GM19372 (cell line): ENCODE results near the gene TEAD2.
A peak's percentile ranks its signal among the peaks of the same experiment; 100 is the strongest.
"Not testable (repeated sequence)": the region's sequence is repeated elsewhere in the genome, so short reads cannot be mapped to it uniquely, and the experiment has no call there.

Experiments
- ATAC-seq: cut with Tn5 transposase; IDR thresholded peaks from one replicate; pipeline ENCODE4 v1.9.1; 2021; ENCODE audit warnings: mild to moderate bottlenecking, low read depth, moderate library complexity; ENCODE audit not compliant: unreplicated experiment

TEAD2 gene

DNA sequence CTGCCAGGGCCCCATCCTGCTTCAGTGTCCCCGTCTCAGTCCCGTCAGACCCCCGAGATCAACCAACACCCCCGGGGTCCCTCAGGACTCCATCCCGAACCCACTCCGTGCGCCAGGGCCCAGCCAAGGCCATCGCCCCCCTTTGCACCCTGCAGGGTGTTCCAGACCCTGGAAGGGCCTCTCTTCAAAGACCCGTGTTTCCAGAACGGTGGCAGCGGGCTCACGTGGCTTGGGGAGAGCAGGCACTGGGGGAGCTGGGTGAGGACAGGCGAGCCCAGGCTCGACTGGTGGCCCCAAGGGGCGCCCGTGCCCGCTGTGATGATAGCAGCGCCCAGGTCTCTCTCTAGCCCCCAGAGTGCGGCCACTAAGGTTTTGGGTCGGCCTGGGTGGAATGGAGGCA is 27.2 kb upstream of the TEAD2 start:
- no peak for ATAC-seq

DNA sequence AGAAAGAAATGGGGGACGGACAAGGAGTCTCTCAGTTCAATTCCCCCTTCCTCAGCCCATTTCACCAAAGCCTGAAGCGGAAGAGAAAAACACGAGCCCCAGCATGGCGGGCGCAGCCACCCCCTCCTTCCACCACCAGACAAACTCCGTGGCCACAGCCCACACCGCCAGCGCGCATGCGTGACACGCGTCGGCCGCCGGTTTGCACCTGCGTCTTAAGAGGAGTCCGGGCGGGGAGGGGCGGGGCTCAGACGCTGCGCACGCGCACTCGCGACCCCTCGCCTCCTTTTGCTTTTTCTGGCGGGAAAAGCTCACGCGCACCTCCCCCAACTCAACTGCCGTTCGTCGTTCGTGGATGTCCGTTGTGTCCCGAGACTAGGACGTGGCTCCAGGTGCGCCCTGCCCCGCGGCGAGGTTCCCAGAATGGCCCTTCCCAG is 25.7 kb upstream of the TEAD2 start, which contains the start of gene KASH5:
Gene KASH5, plus strand, starts transcription at position 314 of the 437 bp plus-strand sequence. CDS start 2,635 bp downstream, outside the sequence.
- ATAC-seq: no peak

DNA sequence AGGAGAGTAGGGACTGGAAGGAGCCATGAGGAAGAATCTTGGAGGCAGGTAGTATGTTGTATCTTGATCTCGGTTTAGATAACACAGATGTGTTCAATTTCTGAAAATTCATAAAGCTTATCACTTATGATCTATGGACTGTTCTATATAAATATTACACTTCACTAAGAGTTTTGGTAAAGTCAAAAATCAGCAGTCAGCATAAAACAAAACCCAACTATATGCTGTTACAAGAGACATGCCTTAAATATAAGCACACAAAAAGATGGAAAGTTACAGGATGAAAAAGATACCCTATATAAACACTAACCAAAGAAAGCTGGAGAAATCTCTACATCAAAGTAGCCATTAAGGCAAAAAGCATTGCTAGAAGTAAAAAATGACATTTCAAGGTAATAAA is 21.4 kb upstream of the TEAD2 start:
- ATAC-seq: no peak

DNA sequence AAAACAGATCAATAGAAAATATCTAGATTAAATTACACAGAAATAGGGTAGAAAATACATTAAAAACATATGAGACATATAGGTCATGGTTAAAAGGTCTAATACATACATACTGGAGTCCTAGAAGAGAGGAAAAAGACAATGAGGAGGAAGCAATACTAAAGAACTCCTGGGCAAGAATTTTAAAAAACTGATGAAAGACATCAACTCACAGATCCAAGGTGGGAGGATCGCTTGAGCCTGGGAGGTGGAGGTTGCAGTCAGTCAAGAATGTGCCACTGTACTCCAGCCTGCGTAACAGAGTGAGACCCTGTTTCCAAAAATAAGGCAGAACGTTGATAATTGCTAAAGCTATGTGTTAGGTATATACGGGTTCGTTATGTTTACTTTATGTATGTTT is 20.4 kb upstream of the TEAD2 start:
- ATAC-seq: no peak

DNA sequence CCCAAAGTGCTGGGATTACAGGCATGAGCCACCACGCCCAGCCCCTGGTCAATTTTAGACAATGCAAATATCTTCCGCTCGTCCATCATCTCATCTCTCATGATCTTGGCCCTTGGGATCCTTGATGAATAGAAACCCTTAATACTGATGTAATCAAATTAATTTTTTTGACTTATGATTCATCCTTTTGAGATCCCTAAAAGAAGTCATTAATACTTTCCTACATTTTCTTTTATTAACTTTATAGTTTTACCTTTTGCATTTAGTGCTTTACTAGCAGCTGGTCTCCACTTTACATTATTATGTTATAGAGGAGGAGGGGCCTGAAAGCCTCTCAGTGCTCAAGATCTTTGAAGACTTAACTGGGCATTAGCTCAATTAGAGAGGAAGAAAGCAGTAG is 18.2 kb upstream of the TEAD2 start:
- ATAC-seq: no peak

- no peak for ATAC-seq
Measured at GRCh38 chr19:49378512-49378911, 16.3 kb upstream of the TEAD2 start.

- no peak for ATAC-seq
Measured at GRCh38 chr19:49374665-49375434, 12.6 kb upstream of the TEAD2 start.

- ATAC-seq: not testable (repeated sequence)
Measured at GRCh38 chr19:49373174-49373573, 11.0 kb upstream of the TEAD2 start.

DNA sequence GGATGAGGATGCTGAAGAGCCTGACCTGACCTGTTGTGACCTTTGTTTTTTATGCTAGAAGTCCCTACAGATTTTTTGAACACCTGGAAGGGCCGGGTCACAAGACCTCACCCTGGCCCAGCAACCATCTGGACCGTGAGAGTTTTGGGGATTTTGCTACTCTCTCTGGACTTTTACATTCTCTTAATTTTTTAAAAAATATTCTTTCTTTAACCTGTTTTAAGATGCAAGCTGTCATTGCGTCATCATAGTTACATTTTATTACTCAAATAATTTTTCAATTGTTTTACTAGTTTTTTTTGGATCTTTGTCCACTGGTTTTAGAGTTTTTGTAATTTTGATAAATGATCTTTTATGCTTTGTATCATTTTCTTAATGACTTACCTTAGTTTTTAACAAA is 9.0 kb upstream of the TEAD2 start:
- ATAC-seq: no peak

- no peak for ATAC-seq
Measured at GRCh38 chr19:49368711-49369358, 6.6 kb upstream of the TEAD2 start.

- no peak for ATAC-seq
Measured at GRCh38 chr19:49366110-49366509, 3.9 kb upstream of the TEAD2 start.

- no peak for ATAC-seq
Measured at GRCh38 chr19:49364083-49364737, 2.0 kb upstream of the TEAD2 start.

DNA sequence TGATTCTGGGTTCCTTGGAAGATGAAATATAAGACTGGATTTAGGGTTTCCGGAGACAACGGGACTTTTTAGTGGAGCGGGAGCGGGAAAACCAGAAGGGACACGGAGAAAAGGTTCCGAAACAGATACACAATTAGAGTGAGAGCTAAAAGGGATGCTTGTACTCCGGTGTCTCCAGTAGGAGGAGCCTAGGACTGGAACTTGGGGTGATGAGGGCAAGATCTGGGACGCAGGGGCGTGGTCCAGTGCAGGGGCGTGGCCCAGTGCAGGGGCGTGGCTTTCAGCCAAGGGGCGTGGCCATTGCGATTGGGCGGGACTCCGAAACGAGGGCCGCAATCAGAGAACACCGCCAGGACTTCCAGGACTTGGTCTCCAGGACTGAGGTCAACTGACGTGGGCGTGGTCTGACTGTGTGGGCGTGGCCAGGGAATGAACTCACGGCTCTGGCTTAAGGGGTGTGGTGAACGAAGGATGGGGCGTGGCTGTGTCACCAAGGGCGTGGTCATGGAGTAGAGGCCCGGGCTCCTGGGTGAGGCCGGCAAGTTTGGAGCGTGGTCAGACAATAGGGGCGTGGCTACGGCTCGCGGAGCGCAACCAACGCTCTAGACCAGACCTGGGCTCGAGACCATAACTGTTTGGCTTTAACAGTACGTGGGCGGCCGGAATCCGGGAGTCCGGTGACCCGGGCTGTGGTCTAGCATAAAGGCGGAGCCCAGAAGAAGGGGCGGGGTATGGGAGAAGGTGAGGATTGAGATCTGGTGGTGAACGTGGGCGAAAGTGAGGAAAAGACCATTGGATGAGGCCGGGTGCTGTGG is 1.3 kb upstream of the TEAD2 start, which contains the start of gene DKKL1:
Gene DKKL1, plus strand, starts transcription at position 610 of the 815 bp plus-strand sequence. Its CDS starts 122 bp downstream, at position 732.
- peak; percentile 71 for ATAC-seq

DNA sequence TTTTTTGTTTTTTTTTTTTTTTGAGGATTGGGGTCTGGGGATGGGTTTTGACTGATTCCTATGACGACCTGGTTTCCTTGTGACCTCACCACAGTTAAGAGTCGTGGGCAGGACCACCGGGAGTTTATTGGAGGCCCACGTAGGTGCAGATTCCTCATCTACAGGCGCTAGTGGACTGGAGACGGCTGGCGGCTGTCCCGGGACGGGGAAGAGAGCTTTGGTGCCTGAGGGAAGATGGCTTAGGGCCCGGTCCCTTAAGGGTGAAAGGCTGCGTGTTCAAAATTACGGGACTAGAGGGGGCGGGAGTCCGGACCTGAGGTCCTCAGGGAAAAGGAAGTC is 682 bp upstream of the TEAD2 start:
- no peak for ATAC-seq

DNA sequence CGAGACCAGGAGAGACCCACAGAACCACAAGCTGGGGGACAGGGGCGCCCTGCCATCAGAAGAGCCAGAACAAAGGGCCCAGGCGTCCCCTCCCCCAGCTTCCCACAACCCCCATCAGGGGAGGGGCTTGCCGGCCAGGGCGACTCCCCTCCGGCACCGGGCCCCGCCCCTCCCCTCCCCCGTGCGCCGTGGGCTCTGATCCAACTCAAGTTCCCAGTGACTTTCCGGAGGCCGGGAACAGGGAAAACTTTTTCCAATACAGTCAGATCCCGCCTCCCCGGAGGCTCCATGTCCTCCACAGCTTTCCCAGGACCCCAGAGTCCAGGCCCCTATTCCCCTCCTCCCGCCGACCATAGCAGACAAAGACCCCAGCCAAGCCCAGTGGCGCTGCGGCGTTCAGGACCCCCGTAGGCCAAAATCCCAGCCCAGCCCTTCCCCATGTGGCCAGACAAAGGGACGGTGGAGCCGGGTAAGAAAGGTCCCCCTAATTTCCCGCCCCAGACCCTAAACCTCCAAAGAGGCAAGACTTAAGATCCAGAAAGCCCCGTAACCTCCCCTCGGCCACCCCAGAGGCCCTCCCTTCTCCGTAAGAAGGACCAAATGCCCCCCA is 673 bp downstream of the TEAD2 start:
- ATAC-seq: no peak

DNA sequence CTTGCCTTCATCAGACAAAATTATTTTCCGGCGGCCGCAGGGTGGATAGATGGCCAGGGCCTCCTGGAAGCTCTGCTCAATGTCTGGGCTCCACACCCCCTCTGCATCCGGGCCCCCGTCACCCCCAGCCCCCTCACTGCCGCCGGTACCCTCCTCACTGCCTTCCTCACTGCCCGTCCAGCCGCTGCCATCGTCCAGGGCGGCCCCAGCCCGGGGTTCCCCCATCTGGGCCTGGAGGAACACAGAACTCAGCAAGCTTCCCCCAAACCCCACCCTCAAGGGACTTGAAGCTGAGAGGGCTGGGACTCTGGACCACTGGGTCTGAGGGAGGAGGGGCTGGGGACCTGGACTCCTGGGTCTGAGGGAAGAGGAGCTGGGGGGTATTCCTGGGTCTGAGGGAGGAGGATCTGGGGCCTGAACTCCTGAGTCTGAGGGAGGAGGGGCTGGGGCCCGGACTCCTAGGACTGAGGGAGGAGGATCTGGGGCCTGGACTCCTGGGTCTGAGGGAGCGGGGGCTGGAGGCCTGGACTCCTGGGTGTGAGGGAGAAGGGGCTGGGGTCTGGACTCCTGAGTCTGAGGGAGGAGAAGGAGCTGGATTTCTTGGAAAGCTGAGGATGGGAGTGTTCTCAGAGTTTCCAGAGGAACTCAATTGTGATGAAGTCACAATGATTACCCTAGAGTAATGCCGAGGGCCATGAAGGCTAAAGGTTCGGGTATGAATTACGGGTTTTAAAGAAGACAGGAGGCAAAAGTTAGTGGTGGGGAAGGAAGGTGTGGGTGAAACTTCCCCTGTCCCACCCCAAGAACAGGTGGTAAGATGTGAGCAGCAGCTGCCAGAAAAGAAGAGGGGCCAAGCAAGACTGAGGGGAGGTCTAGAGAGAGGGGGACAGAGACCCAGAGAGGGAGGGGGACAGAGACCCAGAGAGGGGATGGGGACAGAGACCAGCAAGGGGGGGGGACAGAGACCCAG is 2.1 kb downstream of the TEAD2 start:
- ATAC-seq: no peak

- no peak for ATAC-seq
Measured at GRCh38 chr19:49357186-49357585, 5.0 kb downstream of the TEAD2 start.

DNA sequence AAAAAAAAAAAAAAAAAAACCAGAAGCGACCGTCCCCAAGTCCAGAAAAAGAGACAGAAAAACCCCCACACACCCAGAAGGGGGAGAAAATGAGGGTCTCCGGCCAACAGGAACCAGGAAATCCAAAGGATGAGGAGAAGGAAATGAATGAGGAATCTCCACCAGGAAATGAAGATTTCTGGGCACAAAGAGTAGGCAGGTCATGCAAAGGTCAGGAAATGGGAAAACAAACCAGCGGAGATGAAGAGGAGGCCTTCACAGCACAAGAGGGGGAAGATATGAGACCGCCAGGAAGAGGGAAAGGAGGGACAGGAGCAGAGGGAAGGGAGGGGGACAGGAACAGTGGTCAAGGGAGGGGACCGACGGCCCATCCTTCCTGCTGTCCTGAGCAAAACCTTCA is 5.8 kb downstream of the TEAD2 start:
- ATAC-seq: no peak

DNA sequence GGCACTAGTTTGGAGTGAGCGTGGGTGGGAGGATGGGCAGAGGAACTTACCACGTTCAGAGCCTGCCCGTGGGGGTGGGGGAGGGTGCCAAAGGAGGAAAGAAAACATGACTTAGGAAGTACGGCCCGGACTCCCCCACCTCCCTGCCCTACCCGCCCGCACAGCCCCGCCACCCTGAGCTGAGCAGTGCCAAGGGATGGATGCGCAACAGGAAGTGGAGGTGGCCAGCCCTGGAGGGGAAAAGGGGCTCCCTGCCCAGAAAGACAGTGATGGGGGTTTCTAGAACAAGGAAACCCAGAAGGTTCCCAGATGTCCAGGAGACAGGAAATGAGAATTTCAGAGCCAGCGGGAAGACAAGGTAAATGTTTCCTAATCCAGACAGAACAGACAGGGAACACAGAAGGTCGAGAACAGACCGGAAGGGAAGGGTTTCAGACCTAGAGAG is 6.3 kb downstream of the TEAD2 start:
- no peak for ATAC-seq
